GM12891 (cell line): Measurements from ENCODE around the gene ALPK3.

Experiments
- POLR2A ChIP-seq: IDR thresholded peaks from 2 replicates; pipeline ENCODE4 v1.6.1; 2011; ENCODE audit warnings: low read depth, low read length, control low read depth
- POLR2AphosphoS5 ChIP-seq: IDR thresholded peaks from 2 replicates; pipeline ENCODE4 v1.6.1; 2011; ENCODE audit warnings: low read depth, low read length, control low read depth
- SPI1 ChIP-seq: IDR thresholded peaks from 2 replicates; pipeline ENCODE4 v1.6.1; 2011; ENCODE audit warnings: low read depth, low read length, control low read depth
- TAF1 ChIP-seq: IDR thresholded peaks from 2 replicates; pipeline ENCODE4 v1.6.1; 2011; ENCODE audit warnings: low read depth, low read length, control low read depth

- TF ChIP-seq SPI1 (no peak), POLR2AphosphoS5 (no peak), POLR2A (no peak), TAF1 (no peak)
Observed at GRCh38 chr15:84868037-84868880, 51.1 kb downstream of the ALPK3 start.
